LNCaP clone FGC (cell line): Measurements from ENCODE around the gene KCNIP3.

Source experiments
- DNase-seq: peaks from one replicate; pipeline ENCODE4 v3.0.0-alpha.2; 2011; ENCODE audit warnings: low read depth
- H3K4me3 ChIP-seq: 2 replicates; pipeline ENCODE4 v1.5.1; 2011; ENCODE audit warnings: mild to moderate bottlenecking, low read depth, low read length, control low read depth
- TF ChIP-seq, protein P1 (sequence below): IDR thresholded peaks from 2 replicates; pipeline ENCODE4 v1.5.1; 2012; ENCODE audit warnings: mild to moderate bottlenecking; ENCODE audit not compliant: control insufficient read depth, insufficient read depth; ENCODE audit errors: extremely low read depth

The KCNIP3 gene

DNA sequence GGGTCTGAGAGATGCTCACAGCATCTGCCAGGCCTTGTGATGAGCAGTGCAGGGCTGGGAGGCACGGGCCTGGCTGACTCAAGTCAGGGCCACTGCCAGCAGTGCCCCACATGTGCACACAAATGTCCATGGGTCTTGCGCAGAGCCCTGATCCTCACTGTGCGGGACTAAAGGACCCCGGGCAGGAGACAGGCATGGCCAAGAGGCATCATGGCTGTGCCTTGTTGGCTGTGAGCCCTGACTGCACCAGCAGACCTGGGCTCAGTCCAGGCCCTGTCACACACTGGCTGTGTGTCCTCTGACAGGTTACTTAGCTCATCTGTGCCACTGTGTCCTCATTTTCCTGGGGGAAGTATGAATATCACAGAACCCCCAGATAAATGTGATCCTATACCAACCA, 4.0 kb downstream of the KCNIP3 start:
- H3K4me3 ChIP-seq = no peak overlapping the region
- TF ChIP-seq, protein P1, sequence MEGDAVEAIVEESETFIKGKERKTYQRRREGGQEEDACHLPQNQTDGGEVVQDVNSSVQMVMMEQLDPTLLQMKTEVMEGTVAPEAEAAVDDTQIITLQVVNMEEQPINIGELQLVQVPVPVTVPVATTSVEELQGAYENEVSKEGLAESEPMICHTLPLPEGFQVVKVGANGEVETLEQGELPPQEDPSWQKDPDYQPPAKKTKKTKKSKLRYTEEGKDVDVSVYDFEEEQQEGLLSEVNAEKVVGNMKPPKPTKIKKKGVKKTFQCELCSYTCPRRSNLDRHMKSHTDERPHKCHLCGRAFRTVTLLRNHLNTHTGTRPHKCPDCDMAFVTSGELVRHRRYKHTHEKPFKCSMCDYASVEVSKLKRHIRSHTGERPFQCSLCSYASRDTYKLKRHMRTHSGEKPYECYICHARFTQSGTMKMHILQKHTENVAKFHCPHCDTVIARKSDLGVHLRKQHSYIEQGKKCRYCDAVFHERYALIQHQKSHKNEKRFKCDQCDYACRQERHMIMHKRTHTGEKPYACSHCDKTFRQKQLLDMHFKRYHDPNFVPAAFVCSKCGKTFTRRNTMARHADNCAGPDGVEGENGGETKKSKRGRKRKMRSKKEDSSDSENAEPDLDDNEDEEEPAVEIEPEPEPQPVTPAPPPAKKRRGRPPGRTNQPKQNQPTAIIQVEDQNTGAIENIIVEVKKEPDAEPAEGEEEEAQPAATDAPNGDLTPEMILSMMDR = no peak
- DNase-seq = no peak

DNA sequence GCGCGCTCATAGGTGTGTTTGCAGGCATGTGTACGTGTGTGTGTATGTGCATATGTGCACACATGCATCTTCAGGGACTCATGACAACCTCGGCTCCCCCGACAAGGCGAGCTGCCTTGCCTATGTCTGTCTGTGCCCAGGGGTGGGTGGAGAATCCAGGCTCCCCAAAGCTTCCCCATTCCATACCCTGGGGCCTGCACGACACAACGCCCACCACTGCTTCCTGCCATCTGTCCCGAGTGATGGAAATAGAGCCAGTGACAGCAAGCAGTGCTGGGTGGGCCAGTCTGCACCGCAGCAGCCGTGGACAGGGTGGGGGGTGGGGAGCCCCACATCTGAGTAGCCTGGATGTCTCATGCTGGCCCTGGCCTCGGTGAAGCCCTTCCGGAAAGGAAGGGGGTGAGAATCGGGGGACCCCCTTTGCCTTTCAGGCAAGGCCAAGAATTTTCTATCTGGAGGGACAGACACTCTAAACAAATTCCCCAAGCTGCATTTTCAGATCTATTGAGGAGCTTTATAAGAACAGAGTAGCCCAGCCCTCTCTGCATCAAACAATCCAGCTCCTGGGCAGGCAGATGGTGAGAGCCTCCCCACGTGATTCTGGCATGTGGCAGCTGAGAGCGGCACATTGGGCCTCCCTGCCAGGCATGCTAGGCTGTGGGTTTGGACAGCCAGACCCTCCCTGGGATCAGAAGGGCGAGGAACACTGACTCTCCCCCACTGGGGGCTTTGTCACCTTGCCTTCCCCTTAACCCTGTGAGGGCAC, 4.9 kb downstream of the KCNIP3 start:
- DNase-seq = no peak
- no peak overlapping the region for H3K4me3 ChIP-seq
- TF ChIP-seq, protein P1 = no peak

DNA sequence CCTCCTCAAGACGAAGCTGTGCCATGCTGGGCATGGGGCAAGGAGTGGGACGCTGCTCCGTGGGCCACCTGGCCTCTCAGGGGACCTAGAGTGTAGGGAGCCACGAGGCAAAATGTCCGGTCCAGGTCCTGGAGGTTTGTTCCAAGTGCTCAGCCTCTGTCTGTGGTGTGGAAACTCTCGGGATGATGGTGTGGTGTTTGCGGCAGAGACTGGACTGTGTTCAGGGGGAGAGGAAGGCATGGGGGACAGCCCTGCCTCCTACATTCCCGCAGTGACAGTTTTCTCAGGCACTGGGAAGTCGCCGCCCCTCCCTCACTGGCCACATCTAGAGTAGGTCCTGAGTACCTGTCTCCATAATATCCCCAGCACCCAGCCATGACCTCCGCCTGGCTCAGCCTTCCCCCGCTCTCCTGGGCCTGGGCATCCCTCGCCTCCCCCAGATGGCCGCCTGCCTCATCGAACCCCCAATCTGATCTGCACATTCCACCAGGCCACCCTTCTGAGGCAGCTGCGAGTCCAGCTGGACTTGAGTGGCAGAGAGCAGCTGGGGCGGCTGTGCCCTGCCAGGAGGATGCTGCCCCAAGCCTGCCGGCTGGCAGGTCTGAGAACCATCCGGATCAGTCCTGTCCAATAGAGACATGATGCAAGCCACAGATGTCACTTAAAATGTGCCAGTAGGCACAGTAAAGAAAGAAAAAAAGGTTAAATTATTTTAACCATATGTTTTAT, 6.2 kb downstream of the KCNIP3 start:
- no peak for DNase-seq
- TF ChIP-seq, protein P1 = no peak
- H3K4me3 ChIP-seq = no peak overlapping the region

DNA sequence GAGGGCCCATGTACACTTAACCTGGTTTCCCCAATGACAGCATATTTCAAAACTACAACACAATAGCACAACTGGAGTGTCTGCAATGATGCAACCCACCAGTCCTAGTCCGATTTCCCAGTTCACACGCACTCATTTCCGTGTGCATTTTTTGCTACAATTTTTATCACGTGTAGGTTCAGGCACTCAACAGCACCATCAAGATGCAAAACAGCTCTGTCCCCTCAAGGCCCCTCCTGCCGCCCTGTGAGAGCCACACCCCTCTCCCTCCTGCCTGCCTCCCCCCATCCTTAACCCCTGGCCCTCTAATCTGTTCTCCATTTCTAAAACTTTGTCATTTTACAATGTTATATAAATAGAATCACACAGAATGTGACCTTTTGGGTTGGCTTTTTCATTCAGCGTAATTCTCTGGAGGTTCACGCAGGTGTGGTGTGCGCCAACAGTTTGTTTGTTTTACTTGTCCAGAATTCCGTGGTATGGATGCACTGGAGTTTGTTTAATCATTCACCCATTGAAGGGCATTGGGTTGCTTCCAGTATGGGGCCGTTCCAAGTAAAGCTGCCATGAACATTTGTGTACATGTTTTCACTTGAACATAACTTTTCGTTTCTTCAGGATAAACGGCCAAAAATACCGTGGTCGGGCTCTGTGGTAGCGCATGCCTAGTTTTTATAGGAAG, 8.4 kb downstream of the KCNIP3 start:
- TF ChIP-seq, protein P1 = no peak
- no peak overlapping the region for H3K4me3 ChIP-seq
- DNase-seq = peak; percentile 80

DNA sequence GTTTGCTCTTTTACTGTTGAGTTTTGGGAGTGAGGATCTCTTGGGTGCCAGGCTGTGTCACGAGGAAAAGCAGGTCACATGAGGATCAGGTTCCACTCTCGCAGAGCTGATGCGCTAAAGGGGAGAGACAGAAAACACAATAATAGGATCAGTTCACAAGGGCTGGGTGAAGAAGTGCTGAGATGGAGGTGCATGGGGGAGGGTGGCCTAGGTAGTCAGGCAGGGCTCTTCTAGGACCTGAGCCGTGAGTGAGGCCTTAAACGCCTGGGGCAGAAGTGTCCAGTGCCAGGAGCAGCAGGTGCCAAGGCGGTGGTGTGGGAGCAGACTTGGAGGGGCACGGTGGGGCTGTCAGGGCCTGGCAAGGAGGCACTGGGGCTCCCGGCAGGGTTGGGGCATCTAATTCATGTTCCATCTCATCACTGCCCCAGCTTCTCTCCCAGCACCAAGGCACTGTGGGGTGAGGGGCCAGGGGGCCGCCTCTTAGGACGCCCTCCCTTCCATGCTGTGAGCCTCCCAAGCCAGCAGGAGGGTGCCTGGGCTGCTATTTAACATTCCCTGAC, 9.3 kb downstream of the KCNIP3 start:
- DNase-seq = no peak
- TF ChIP-seq, protein P1 = no peak

DNA sequence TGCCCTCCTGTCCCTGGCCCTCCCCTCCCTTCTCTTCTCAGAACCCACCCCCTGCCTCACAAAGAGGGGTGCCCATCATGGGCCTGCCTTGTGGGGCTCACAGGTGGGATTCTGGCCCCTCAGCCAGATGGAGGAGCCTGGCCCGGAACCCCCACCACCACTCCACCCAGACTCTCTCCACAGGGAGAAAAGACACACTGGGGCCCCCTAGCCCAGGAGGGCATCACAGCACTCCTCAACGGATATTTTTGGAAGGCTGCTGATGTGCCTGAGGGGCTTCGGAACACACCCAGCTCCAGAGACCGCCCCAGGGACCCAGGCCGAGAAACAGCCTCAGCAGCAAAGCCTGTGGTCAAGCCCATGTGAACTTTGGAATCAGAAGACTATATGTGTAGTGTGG, 9.9 kb downstream of the KCNIP3 start:
- no peak for DNase-seq
- TF ChIP-seq, protein P1 = no peak
- no peak overlapping the region for H3K4me3 ChIP-seq

More for the DNA sequence above, 9.3 kb downstream of the KCNIP3 start:
- no peak overlapping the region for H3K4me3 ChIP-seq
